Measurements from ENCODE around the gene MYLIP.

MYLIP gene

GRCh38 chr6:16108921-16109658 is 19.8 kb upstream of the MYLIP start:
- DNase-seq = no peak

- no peak for DNase-seq
These were observed 19.1 kb upstream of the MYLIP start for GRCh38 chr6:16109659-16110305.

- DNase-seq = no peak
These were observed 10.1 kb upstream of the MYLIP start for GRCh38 chr6:16118825-16119224.

GRCh38 chr6:16121339-16121738 is 7.5 kb upstream of the MYLIP start:
- DNase-seq = no peak

- no peak for DNase-seq
These were observed 6.7 kb upstream of the MYLIP start for GRCh38 chr6:16122197-16122596.

- no peak for DNase-seq
These were observed 4.4 kb upstream of the MYLIP start for GRCh38 chr6:16124198-16125180.

GRCh38 chr6:16126056-16126455 is 2.8 kb upstream of the MYLIP start:
- no peak for DNase-seq

GRCh38 chr6:16126861-16127260 is 2.0 kb upstream of the MYLIP start:
- DNase-seq = no peak

GRCh38 chr6:16127471-16127870 is 1.4 kb upstream of the MYLIP start:
- DNase-seq = no peak

GRCh38 chr6:16129623-16130401 is 926 bp downstream of the MYLIP start:
- DNase-seq = peak; percentile 41 to 66

GRCh38 chr6:16130437-16130891 is 1.6 kb downstream of the MYLIP start:
- no peak for DNase-seq

GRCh38 chr6:16130932-16131387 is 2.1 kb downstream of the MYLIP start:
- DNase-seq = peak; percentile 74 to 87

- DNase-seq = peak in 1 of 2 donors; percentile 19
These were observed 4.0 kb downstream of the MYLIP start for GRCh38 chr6:16132909-16133308.

- peak in 1 of 2 donors; percentile 1 for DNase-seq
These were observed 5.5 kb downstream of the MYLIP start for GRCh38 chr6:16134430-16134829.

GRCh38 chr6:16135066-16135465 is 6.2 kb downstream of the MYLIP start:
- peak in 1 of 2 donors; percentile 15 for DNase-seq

GRCh38 chr6:16136091-16136490 is 7.2 kb downstream of the MYLIP start:
- DNase-seq = peak; percentile 36 to 75

- DNase-seq = peak; percentile 20 to 57
These were observed 8.0 kb downstream of the MYLIP start for GRCh38 chr6:16136621-16137450.

- DNase-seq = no peak
These were observed 8.5 kb downstream of the MYLIP start for GRCh38 chr6:16137451-16137801.

GRCh38 chr6:16139556-16139955 is 10.7 kb downstream of the MYLIP start:
- no peak for DNase-seq

- no peak for DNase-seq
These were observed 11.7 kb downstream of the MYLIP start for GRCh38 chr6:16140607-16141006.

- no peak for DNase-seq
These were observed 12.6 kb downstream of the MYLIP start for GRCh38 chr6:16141514-16141913.

Data from CD4-positive, alpha-beta T cell treated with Interferon alpha-2 for 1 hour (primary cell).